Neural cell (in vitro differentiated cells): ENCODE results near the gene PADI3. TPM values are rescaled to one million over a fixed set of nuclear protein-coding genes. Genes with fewer than 3 reads are reported as not detected.

Experiments used
- H2AFZ ChIP-seq: fragments of 200-600, 300-800 bp; sonication (generic), shearing (Covaris generic); 2 replicates; pipeline ENCODE4 v1.6.0; 2014; ENCODE audit warnings: low read depth, mild to moderate bottlenecking, antibody characterized with exemption, low read length, moderate library complexity
- H3F3A ChIP-seq: fragments of 200-600 bp; shearing (Covaris generic); 2 replicates; pipeline ENCODE4 v1.6.1; 2016; ENCODE audit warnings: mild to moderate bottlenecking, moderate library complexity, mixed read lengths, antibody characterized with exemption, low read length; ENCODE audit not compliant: insufficient read depth, poor library complexity, severe bottlenecking
- H3K27ac ChIP-seq: fragments of 200-600, 300-800 bp; sonication (generic), shearing (Covaris generic); 2 replicates; pipeline ENCODE4 v1.5.1; 2014; ENCODE audit warnings: mild to moderate bottlenecking, low read length, moderate library complexity
- H3K27me3 ChIP-seq: fragments of 300-800, 200-600 bp; sonication (generic), shearing (Covaris generic); 2 replicates; pipeline ENCODE4 v1.6.0; 2014; ENCODE audit warnings: mild to moderate bottlenecking, low read depth, low read length, moderate library complexity; ENCODE audit not compliant: insufficient read depth
- H3K36me3 ChIP-seq: fragments of 300-800, 200-600 bp; sonication (generic), shearing (Covaris generic); 2 replicates; pipeline ENCODE4 v1.5.1; 2014; ENCODE audit warnings: mild to moderate bottlenecking, antibody characterized with exemption, low read length, moderate library complexity; ENCODE audit not compliant: insufficient read depth
- H3K4me2 ChIP-seq: fragments of 300-800, 200-600 bp; sonication (generic), shearing (Covaris generic); 2 replicates; pipeline ENCODE4 v1.6.0; 2014; ENCODE audit warnings: mild to moderate bottlenecking, low read length
- H3K4me3 ChIP-seq: fragments of 300-800, 200-600 bp; sonication (generic), shearing (Covaris generic); 2 replicates; pipeline ENCODE4 v1.5.1; 2014; ENCODE audit warnings: mild to moderate bottlenecking, low read length, moderate library complexity
- H3K79me2 ChIP-seq: fragments of 200-600 bp; shearing (Covaris generic); replicated peaks from 2 replicates; pipeline ENCODE4 v1.6.0; 2014; ENCODE audit warnings: mild to moderate bottlenecking, low read length, moderate library complexity; ENCODE audit not compliant: insufficient read depth
- H3K9ac ChIP-seq: fragments of 300-800, 200-600 bp; sonication (generic), shearing (Covaris generic); 2 replicates; pipeline ENCODE4 v1.6.1; 2016; ENCODE audit warnings: mild to moderate bottlenecking, low read length, mixed read lengths
- H3K9me2 ChIP-seq: fragments of 200-600 bp; shearing (Covaris generic); 2 replicates; pipeline ENCODE4 v1.6.1; 2016; ENCODE audit warnings: mild to moderate bottlenecking, low read length, mixed read lengths; ENCODE audit not compliant: insufficient read depth
- H3K9me3 ChIP-seq: fragments of 200-600, 300-800 bp; sonication (generic), shearing (Covaris generic); 2 replicates; pipeline ENCODE4 v1.6.1; 2016; ENCODE audit warnings: mild to moderate bottlenecking, mixed run types, low read length, moderate library complexity, mixed read lengths
- H4K20me1 ChIP-seq: fragments of 200-600 bp; shearing (Covaris generic); 2 replicates; pipeline ENCODE4 v1.6.1; 2016; ENCODE audit warnings: mild to moderate bottlenecking, mixed run types; ENCODE audit not compliant: insufficient read depth
- CTCF ChIP-seq: fragments of 450-650 bp; IDR thresholded peaks from 2 replicates; pipeline ENCODE4 v1.5.1; 2014; ENCODE audit warnings: antibody characterized with exemption, mild to moderate bottlenecking, moderate library complexity; ENCODE audit not compliant: poor library complexity, severe bottlenecking
- EP300 ChIP-seq: fragments of 450-650 bp; conservative IDR thresholded peaks from 2 replicates; pipeline ENCODE4 v1.6.1; 2014; ENCODE audit warnings: antibody characterized with exemption, mild to moderate bottlenecking, moderate library complexity; ENCODE audit not compliant: poor library complexity, severe bottlenecking
- EZH2 ChIP-seq: fragments of 200-600, 300-800 bp; shearing (Covaris generic), sonication (generic); IDR thresholded peaks from 2 replicates; pipeline ENCODE4 v1.6.1; 2014; ENCODE audit warnings: antibody characterized with exemption, low read length, borderline replicate concordance, mild to moderate bottlenecking; ENCODE audit not compliant: insufficient read depth, poor library complexity, severe bottlenecking
- MXI1 ChIP-seq: fragments of 450-650 bp; conservative IDR thresholded peaks from 2 replicates; pipeline ENCODE4 v1.6.1; 2014; ENCODE audit warnings: antibody characterized with exemption, mild to moderate bottlenecking; ENCODE audit not compliant: poor library complexity, severe bottlenecking
- POLR2AphosphoS5 ChIP-seq: IDR thresholded peaks from 2 replicates; pipeline ENCODE4 v1.6.1; 2012
- RAD21 ChIP-seq: fragments of 450-650 bp; conservative IDR thresholded peaks from 2 replicates; pipeline ENCODE4 v1.6.1; 2014; ENCODE audit warnings: antibody characterized with exemption, mild to moderate bottlenecking, moderate library complexity
- REST ChIP-seq: IDR thresholded peaks from 2 replicates; pipeline ENCODE4 v1.6.1; 2012; ENCODE audit warnings: borderline replicate concordance
- SMC3 ChIP-seq: fragments of 450-650 bp; conservative IDR thresholded peaks from 2 replicates; pipeline ENCODE4 v1.6.1; 2014; ENCODE audit warnings: antibody characterized with exemption, mild to moderate bottlenecking, moderate library complexity; ENCODE audit not compliant: poor library complexity
- TAF1 ChIP-seq: IDR thresholded peaks from 2 replicates; pipeline ENCODE4 v1.6.1; 2012; ENCODE audit warnings: low read depth
- polyA plus RNA-seq: library from polyadenylated mRNA; depleted of rRNA; stranded (reverse); fragments of >200 nt; gene quantifications from 2 replicates; pipeline ENCODE4 v1.2.3, GENCODE V29; 2014

PADI3 gene
- polyA plus RNA-seq, 1 donor from 2014 or later = not detected

- H3K36me3 ChIP-seq = no peaks in the 10 kb centered on the region
- H2AFZ ChIP-seq = no peak within 1 kb of the TSS
- H4K20me1 ChIP-seq = no peaks in the 10 kb centered on the region
- no peaks in the 10 kb centered on the region for H3K9me3 ChIP-seq
- no peak within 1 kb of the TSS for H3K9ac ChIP-seq
- H3K4me2 ChIP-seq = no peak within 1 kb of the TSS
- no peaks in the 10 kb centered on the region for H3K79me2 ChIP-seq
- no peak within 1 kb of the TSS for H3K27ac ChIP-seq
- H3F3A ChIP-seq = no peaks in the 10 kb centered on the region
- no peaks in the 10 kb centered on the region for H3K9me2 ChIP-seq
- TF ChIP-seq CTCF (no peak), POLR2AphosphoS5 (no peak), REST (no peak), TAF1 (no peak), MXI1 (no peak), RAD21 (no peak), SMC3 (no peak), EZH2 (no peak), EP300 (no peak)
- no peaks in the 10 kb centered on the region for H3K27me3 ChIP-seq
- H3K4me3 ChIP-seq = no peak within 1 kb of the TSS
These were observed 59.0 kb downstream of the PADI3 start, which contains the start of gene PADI4 for GRCh38 chr1:17307946-17308345. Gene PADI4 (plus strand): TSS chr1:17308197. CDS start chr1:17308223, 26 bp downstream.

GRCh38 chr1:17308593-17308992 lies 59.7 kb downstream of the PADI3 start:
- Histone ChIP-seq H4K20me1 (no peaks in the 10 kb centered on the region), H3K9me2 (no peaks in the 10 kb centered on the region), H3K4me2 (no peak overlapping the region), H3K4me3 (no peak overlapping the region), H3K27me3 (no peaks in the 10 kb centered on the region), H3K36me3 (no peaks in the 10 kb centered on the region), H3K9me3 (no peaks in the 10 kb centered on the region), H3F3A (no peaks in the 10 kb centered on the region), H3K27ac (no peak overlapping the region), H2AFZ (no peak overlapping the region), H3K9ac (no peak overlapping the region), H3K79me2 (no peaks in the 10 kb centered on the region)
- TF ChIP-seq REST (no peak), RAD21 (no peak), CTCF (no peak), POLR2AphosphoS5 (no peak), TAF1 (no peak), EP300 (no peak), EZH2 (no peak), SMC3 (no peak), MXI1 (no peak)
